AG08395 (cell line): ENCODE data around the gene GPC6.

ENCODE experiments used
- DNase-seq: peaks from one replicate; pipeline ENCODE4 v3.0.0; 2012; ENCODE audit warnings: mixed read lengths, low spot score

The GPC6 gene

GRCh38 chr13:94033830-94034642 lies 807.4 kb downstream of the GPC6 start:
- no peak for DNase-seq

- no peak for DNase-seq
Observed at GRCh38 chr13:94050039-94050438, 823.4 kb downstream of the GPC6 start.

- DNase-seq = no peak
Observed at GRCh38 chr13:94050686-94051085, 824.1 kb downstream of the GPC6 start.

GRCh38 chr13:94053986-94054593 lies 827.5 kb downstream of the GPC6 start:
- no peak for DNase-seq

GRCh38 chr13:94056362-94056990 lies 829.9 kb downstream of the GPC6 start:
- DNase-seq = no peak

GRCh38 chr13:94057618-94058186 lies 831.1 kb downstream of the GPC6 start:
- DNase-seq = no peak

- DNase-seq = no peak
Observed at GRCh38 chr13:94058821-94059360, 832.3 kb downstream of the GPC6 start.

GRCh38 chr13:94061301-94061700 lies 834.7 kb downstream of the GPC6 start:
- peak; percentile 66 for DNase-seq

GRCh38 chr13:94063096-94063495 lies 836.5 kb downstream of the GPC6 start:
- DNase-seq = peak; percentile 31

- DNase-seq = no peak
Observed at GRCh38 chr13:94063848-94064247, 837.2 kb downstream of the GPC6 start.

- DNase-seq = peak; percentile 8
Observed at GRCh38 chr13:94065741-94066140, 839.1 kb downstream of the GPC6 start.

GRCh38 chr13:94073007-94073744 lies 846.6 kb downstream of the GPC6 start:
- DNase-seq = peak; percentile 83

GRCh38 chr13:94079876-94080275 lies 853.3 kb downstream of the GPC6 start:
- peak; percentile 60 for DNase-seq

GRCh38 chr13:94080527-94080926 lies 853.9 kb downstream of the GPC6 start:
- no peak for DNase-seq

GRCh38 chr13:94087100-94087499 lies 860.5 kb downstream of the GPC6 start:
- DNase-seq = no peak

GRCh38 chr13:94088742-94089141 lies 862.1 kb downstream of the GPC6 start:
- DNase-seq = no peak

- DNase-seq = no peak
Observed at GRCh38 chr13:94090773-94091480, 864.3 kb downstream of the GPC6 start.

GRCh38 chr13:94093652-94094315 lies 867.2 kb downstream of the GPC6 start:
- peak; percentile 9 for DNase-seq

- DNase-seq = no peak
Observed at GRCh38 chr13:94109715-94110374, 883.2 kb downstream of the GPC6 start.

- peak; percentile 88 for DNase-seq
Observed at GRCh38 chr13:94112227-94112626, 885.6 kb downstream of the GPC6 start.
